H1 (cell line): ENCODE measurements around the gene HAS3. TPM values are rescaled to one million over a fixed set of nuclear protein-coding genes. Genes with fewer than 3 reads are reported as not detected.
"Not testable (repeated sequence)": the region's sequence is repeated elsewhere in the genome, so short reads cannot be mapped to it uniquely, and the experiment has no call there.

Source experiments
- CTCF ChIA-PET: fragments of 300-600 bp; sonication (Branson Sonifier 250); formaldehyde crosslinking; loops from one replicate; lab custom pipeline; 2021; ENCODE audit not compliant: partially characterized antibody; lab: Charles Lee
- POLR2A ChIA-PET: fragments of 300-600 bp; sonication (Branson Sonifier 250); formaldehyde crosslinking; loops from one replicate; lab custom pipeline; 2021; ENCODE audit warnings: inconsistent platforms; ENCODE audit not compliant: partially characterized antibody; lab: Charles Lee
- DNase-seq, 2 experiments: peaks; one replicate each; pipeline versions ENCODE4 v3.0.0 to v3.0.0-alpha.2; 2010 to 2022; ENCODE audit warnings: low spot score in 2 of 2, low read depth in 1 of 2, mixed read lengths in 1 of 2
- FAIRE-seq: peaks from 2 replicates; lab custom pipeline; 2011; peaks lifted over from hg19 to GRCh38; lab: Jason Lieb, UNC
- H2AFZ ChIP-seq: 2 replicates; pipeline ENCODE4 v1.8.1; 2012; ENCODE audit warnings: low read length, inconsistent platforms
- H2AK5ac ChIP-seq: 2 replicates; pipeline ENCODE4 v1.6.1; 2013; ENCODE audit warnings: low read depth, low read length
- H2BK120ac ChIP-seq: replicated peaks from 2 replicates; pipeline ENCODE3; 2013; ENCODE audit warnings: low read depth, low read length, inconsistent platforms
- H2BK12ac ChIP-seq: 2 replicates; pipeline ENCODE4 v1.6.1; 2013; ENCODE audit warnings: low read depth, low read length
- H2BK15ac ChIP-seq: 2 replicates; pipeline ENCODE4 v1.6.1; 2013; ENCODE audit warnings: low read length
- H2BK20ac ChIP-seq: 2 replicates; pipeline ENCODE4 v1.6.1; 2013; ENCODE audit warnings: low read length
- H2BK5ac ChIP-seq: 2 replicates; pipeline ENCODE4 v1.6.1; 2013; ENCODE audit warnings: low read depth, low read length
- H3K14ac ChIP-seq: 2 replicates; pipeline ENCODE4 v1.6.1; 2013; ENCODE audit warnings: inconsistent platforms; ENCODE audit not compliant: insufficient read length
- H3K18ac ChIP-seq: 2 replicates; pipeline ENCODE4 v1.6.1; 2013; ENCODE audit warnings: low read length; ENCODE audit errors: extremely low read depth
- H3K23ac ChIP-seq: 2 replicates; pipeline ENCODE4 v1.6.1; 2013; ENCODE audit warnings: inconsistent platforms; ENCODE audit not compliant: insufficient read length
- H3K23me2 ChIP-seq: 2 replicates; pipeline ENCODE4 v1.6.1; 2013; ENCODE audit warnings: low read depth, low read length
- H3K27ac ChIP-seq: 2 replicates; pipeline ENCODE4 v1.6.1; 2011; ENCODE audit warnings: low read depth, low read length, inconsistent platforms
- H3K27me3 ChIP-seq, 4 experiments: replicated peaks in 1 of 4; 1 replicate in 1 of 4; 2 replicates in 3 of 4; pipeline versions ENCODE4 v1.6.1 to v1.8.1; 2011 to 2013; ENCODE audit warnings: low read length in 3 of 4, mild to moderate bottlenecking in 3 of 4, inconsistent platforms in 2 of 4, mixed read lengths in 2 of 4, moderate library complexity in 1 of 4; ENCODE audit not compliant: control insufficient read depth in 3 of 4, insufficient read depth in 3 of 4; ENCODE audit errors: extremely low read depth in 1 of 4
- H3K36me3 ChIP-seq, 4 experiments: 2 replicates each; pipeline versions ENCODE4 v1.6.1 to v1.8.1; 2011 to 2013; ENCODE audit warnings: mild to moderate bottlenecking in 4 of 4, low read length in 3 of 4, moderate library complexity in 2 of 4, control low read depth in 1 of 4, inconsistent platforms in 1 of 4; ENCODE audit not compliant: insufficient read depth in 4 of 4, control insufficient read depth in 2 of 4
- H3K4ac ChIP-seq: replicated peaks from 2 replicates; pipeline ENCODE3; 2013; ENCODE audit warnings: low read length, low read depth, mixed read lengths, inconsistent platforms; ENCODE audit not compliant: insufficient read length
- H3K4me1 ChIP-seq, 4 experiments: replicated peaks in 1 of 4; 1 replicate in 1 of 4; 2 replicates in 3 of 4; pipeline versions ENCODE4 v1.6.1 to v1.8.1; 2011 to 2013; ENCODE audit warnings: low read length in 3 of 4, inconsistent platforms in 2 of 4, mixed read lengths in 1 of 4; ENCODE audit not compliant: insufficient read depth in 4 of 4, control insufficient read depth in 3 of 4
- H3K4me2 ChIP-seq, 2 experiments: 2 replicates each; pipeline versions ENCODE4 v1.6.1 to v1.8.1; 2011 to 2013; ENCODE audit warnings: low read depth in 2 of 2, low read length in 2 of 2, control low read depth in 1 of 2, inconsistent platforms in 1 of 2, mild to moderate bottlenecking in 1 of 2; ENCODE audit not compliant: insufficient read depth in 1 of 2
- H3K4me3 ChIP-seq, 4 experiments: fragments of 200-600, 300-600 bp in 1 of 4; sonication (generic), shearing (Covaris generic), sonication (Bioruptor Twin) in 1 of 4; 2 replicates each; pipeline versions ENCODE4 v1.5.1 to v1.8.1; 2011 to 2016; ENCODE audit warnings: low read length in 4 of 4, low read depth in 3 of 4, control low read depth in 2 of 4, inconsistent platforms in 2 of 4, mild to moderate bottlenecking in 2 of 4, mixed read lengths in 1 of 4, moderate library complexity in 1 of 4; ENCODE audit not compliant: insufficient read depth in 2 of 4; ENCODE audit errors: extremely low read depth in 1 of 4
- H3K56ac ChIP-seq: replicated peaks from 2 replicates; pipeline ENCODE3; 2013; ENCODE audit warnings: low read depth, mild to moderate bottlenecking, mixed read lengths, low read length, inconsistent platforms; ENCODE audit not compliant: insufficient read length
- H3K79me1 ChIP-seq: 2 replicates; pipeline ENCODE4 v1.6.1; 2013; ENCODE audit warnings: low read depth, low read length, control low read depth
- H3K79me2 ChIP-seq, 2 experiments: 2 replicates each; pipeline versions ENCODE4 v1.6.1 to v1.8.1; 2012 to 2013; ENCODE audit warnings: low read length in 2 of 2, mild to moderate bottlenecking in 2 of 2, inconsistent platforms in 1 of 2; ENCODE audit not compliant: insufficient read depth in 2 of 2, control insufficient read depth in 1 of 2
- H3K9ac ChIP-seq, 4 experiments: replicated peaks in 1 of 4; 1 replicate in 1 of 4; 2 replicates in 3 of 4; pipeline versions ENCODE4 v1.6.1 to v1.8.1; 2011 to 2013; ENCODE audit warnings: low read depth in 3 of 4, low read length in 3 of 4, control low read depth in 2 of 4, mild to moderate bottlenecking in 2 of 4, moderate library complexity in 2 of 4, inconsistent platforms in 1 of 4; ENCODE audit errors: extremely low read depth in 1 of 4
- H3K9me3 ChIP-seq, 2 experiments: 2 replicates each; pipeline versions ENCODE4 v1.6.1 to v1.8.1; 2012 to 2013; ENCODE audit warnings: mild to moderate bottlenecking in 2 of 2, moderate library complexity in 2 of 2, control low read depth in 1 of 2, inconsistent platforms in 1 of 2, low read depth in 1 of 2, low read length in 1 of 2, mixed read lengths in 1 of 2; ENCODE audit not compliant: insufficient read depth in 2 of 2
- H4K20me1 ChIP-seq, 2 experiments: replicated peaks in 1 of 2; 2 replicates each; pipeline versions ENCODE3 to v1.8.1; 2011 to 2013; ENCODE audit warnings: inconsistent platforms in 2 of 2, low read length in 2 of 2, mild to moderate bottlenecking in 1 of 2; ENCODE audit not compliant: insufficient read depth in 2 of 2, control insufficient read depth in 1 of 2
- H4K5ac ChIP-seq: 2 replicates; pipeline ENCODE4 v1.6.1; 2013; ENCODE audit warnings: low read length, low read depth, mixed read lengths, inconsistent platforms; ENCODE audit not compliant: insufficient read length
- H4K8ac ChIP-seq: 2 replicates; pipeline ENCODE4 v1.8.0; 2013; ENCODE audit warnings: mild to moderate bottlenecking, moderate library complexity, low read length, inconsistent platforms; ENCODE audit not compliant: insufficient read depth; ENCODE audit errors: extremely low read depth
- H4K91ac ChIP-seq: replicated peaks from 2 replicates; pipeline ENCODE3; 2013; ENCODE audit warnings: low read length, mixed read lengths, inconsistent platforms; ENCODE audit not compliant: insufficient read length
- whole genome bisulfite sequencing, 2 experiments: shearing (Covaris generic) in 1 of 2; methylation state at CpG; one replicate each; pipeline versions ENCODE4 v1.1.6 to v1.1.7; 2013 to 2015; ENCODE audit warnings: low lambda C conversion rate in 2 of 2, mixed read lengths in 2 of 2, inconsistent platforms in 1 of 2, low coverage in 1 of 2, missing lambda C conversion rate in 1 of 2; ENCODE audit not compliant: insufficient replicate concordance in 2 of 2, insufficient coverage in 1 of 2, insufficient read length in 1 of 2; ENCODE audit errors: extremely low coverage in 1 of 2, missing lambda C conversion rate in 1 of 2; 5-methylcytosine and 5-hydroxymethylcytosine counted together
- polyA plus RNA-seq, 7 experiments: library from polyadenylated mRNA; depleted of rRNA in 3 of 7; stranded (reverse) in 5 of 7; unstranded in 2 of 7; fragments of >200 nt in 5 of 7; fragments of 200-250 nt in 2 of 7; gene quantifications; 1 replicate in 5 of 7; 2 replicates in 1 of 7; 4 replicates in 1 of 7; pipeline versions ENCODE4 v1.2.1 to v1.2.3, GENCODE V29; 2011 to 2013; ENCODE audit warnings: missing spikeins in 2 of 7, mixed read lengths in 2 of 7
- total RNA-seq: library from RNA; stranded (reverse); fragmentation: NEBNext Ultra II Directional; extraction: Animal tissue kit (Norgen Biotek cat#: 25700); gene quantifications from 2 replicates; pipeline ENCODE4 v1.2.1, GENCODE V29; 2021

HAS3 gene
- total and polyA plus RNA-seq, 2 of the 8 experiments (the other 6 are each of a cell fraction or from before 2014, with no cell fraction given), result 32.1 to 69.6 TPM

GRCh38 chr16:69139464-69139863, 34.0 kb downstream of the HAS3 start:
- not testable (repeated sequence) for H3K4ac ChIP-seq, H3K27ac ChIP-seq, H4K20me1 ChIP-seq, H2AFZ ChIP-seq, H2BK15ac ChIP-seq, H4K91ac ChIP-seq, FAIRE-seq, H3K4me1 ChIP-seq, H3K27me3 ChIP-seq, H3K14ac ChIP-seq, H3K4me2 ChIP-seq, H3K9ac ChIP-seq, H3K23me2 ChIP-seq, H3K79me1 ChIP-seq, H3K18ac ChIP-seq, H3K9me3 ChIP-seq, H2AK5ac ChIP-seq, H3K56ac ChIP-seq, H2BK5ac ChIP-seq, H2BK120ac ChIP-seq, H2BK20ac ChIP-seq, H3K4me3 ChIP-seq, H4K5ac ChIP-seq, H2BK12ac ChIP-seq, H3K23ac ChIP-seq, H4K8ac ChIP-seq, DNase-seq
- 96% methylated on average over 7 of the region's 7 CpGs; no CpG with 5 or more reads in 1 of the 2 experiments for WGBS, 2 experiments
- ChIA-PET CTCF (interaction anchor here (0.8 to 1.8 kb wide), 3 partner anchors 11 to 238 kb away, joined by 4 to 6 read pairs (median 5); no protein-coding TSS in a partner anchor), POLR2A (interaction anchor here (0.7 kb wide), 1 partner anchor 10 kb away, joined by 3 read pairs; no protein-coding TSS in a partner anchor)
- Histone ChIP-seq H3K79me2 (peaks cover 6 to 40% of the 10 kb centered on the region in 2 experiments; a peak in 3 of 4 replicates), H3K36me3 (peaks cover 29 to 78% (median 64%) of the 10 kb centered on the region in 4 experiments)
